H1 (cell line): Measurements from ENCODE around the gene SLC15A3. TPM values are rescaled to one million over a fixed set of nuclear protein-coding genes. Genes with fewer than 3 reads are reported as not detected.

Experiments
- CTCF ChIA-PET: fragments of 300-600 bp; sonication (Branson Sonifier 250); formaldehyde crosslinking; loops from one replicate; lab custom pipeline; 2021; ENCODE audit not compliant: partially characterized antibody; lab: Charles Lee
- POLR2A ChIA-PET: fragments of 300-600 bp; sonication (Branson Sonifier 250); formaldehyde crosslinking; loops from one replicate; lab custom pipeline; 2021; ENCODE audit warnings: inconsistent platforms; ENCODE audit not compliant: partially characterized antibody; lab: Charles Lee
- DNase-seq, 2 experiments: peaks; one replicate each; pipeline versions ENCODE4 v3.0.0 to v3.0.0-alpha.2; 2010 to 2022; ENCODE audit warnings: low spot score in 2 of 2, low read depth in 1 of 2, mixed read lengths in 1 of 2
- FAIRE-seq: peaks from 2 replicates; lab custom pipeline; 2011; peaks lifted over from hg19 to GRCh38; lab: Jason Lieb, UNC
- H2AFZ ChIP-seq: 2 replicates; pipeline ENCODE4 v1.8.1; 2012; ENCODE audit warnings: low read length, inconsistent platforms
- H2AK5ac ChIP-seq: 2 replicates; pipeline ENCODE4 v1.6.1; 2013; ENCODE audit warnings: low read depth, low read length
- H2BK120ac ChIP-seq: replicated peaks from 2 replicates; pipeline ENCODE3; 2013; ENCODE audit warnings: low read depth, low read length, inconsistent platforms
- H2BK12ac ChIP-seq: 2 replicates; pipeline ENCODE4 v1.6.1; 2013; ENCODE audit warnings: low read depth, low read length
- H2BK15ac ChIP-seq: 2 replicates; pipeline ENCODE4 v1.6.1; 2013; ENCODE audit warnings: low read length
- H2BK20ac ChIP-seq: 2 replicates; pipeline ENCODE4 v1.6.1; 2013; ENCODE audit warnings: low read length
- H2BK5ac ChIP-seq: 2 replicates; pipeline ENCODE4 v1.6.1; 2013; ENCODE audit warnings: low read depth, low read length
- H3K14ac ChIP-seq: 2 replicates; pipeline ENCODE4 v1.6.1; 2013; ENCODE audit warnings: inconsistent platforms; ENCODE audit not compliant: insufficient read length
- H3K18ac ChIP-seq: 2 replicates; pipeline ENCODE4 v1.6.1; 2013; ENCODE audit warnings: low read length; ENCODE audit errors: extremely low read depth
- H3K23ac ChIP-seq: 2 replicates; pipeline ENCODE4 v1.6.1; 2013; ENCODE audit warnings: inconsistent platforms; ENCODE audit not compliant: insufficient read length
- H3K23me2 ChIP-seq: 2 replicates; pipeline ENCODE4 v1.6.1; 2013; ENCODE audit warnings: low read depth, low read length
- H3K27ac ChIP-seq: 2 replicates; pipeline ENCODE4 v1.6.1; 2011; ENCODE audit warnings: low read depth, low read length, inconsistent platforms
- H3K27me3 ChIP-seq, 4 experiments: replicated peaks in 1 of 4; 1 replicate in 1 of 4; 2 replicates in 3 of 4; pipeline versions ENCODE4 v1.6.1 to v1.8.1; 2011 to 2013; ENCODE audit warnings: low read length in 3 of 4, mild to moderate bottlenecking in 3 of 4, inconsistent platforms in 2 of 4, mixed read lengths in 2 of 4, moderate library complexity in 1 of 4; ENCODE audit not compliant: control insufficient read depth in 3 of 4, insufficient read depth in 3 of 4; ENCODE audit errors: extremely low read depth in 1 of 4
- H3K36me3 ChIP-seq, 4 experiments: 2 replicates each; pipeline versions ENCODE4 v1.6.1 to v1.8.1; 2011 to 2013; ENCODE audit warnings: mild to moderate bottlenecking in 4 of 4, low read length in 3 of 4, moderate library complexity in 2 of 4, control low read depth in 1 of 4, inconsistent platforms in 1 of 4; ENCODE audit not compliant: insufficient read depth in 4 of 4, control insufficient read depth in 2 of 4
- H3K4ac ChIP-seq: replicated peaks from 2 replicates; pipeline ENCODE3; 2013; ENCODE audit warnings: low read length, low read depth, mixed read lengths, inconsistent platforms; ENCODE audit not compliant: insufficient read length
- H3K4me1 ChIP-seq, 4 experiments: replicated peaks in 1 of 4; 1 replicate in 1 of 4; 2 replicates in 3 of 4; pipeline versions ENCODE4 v1.6.1 to v1.8.1; 2011 to 2013; ENCODE audit warnings: low read length in 3 of 4, inconsistent platforms in 2 of 4, mixed read lengths in 1 of 4; ENCODE audit not compliant: insufficient read depth in 4 of 4, control insufficient read depth in 3 of 4
- H3K4me2 ChIP-seq, 2 experiments: 2 replicates each; pipeline versions ENCODE4 v1.6.1 to v1.8.1; 2011 to 2013; ENCODE audit warnings: low read depth in 2 of 2, low read length in 2 of 2, control low read depth in 1 of 2, inconsistent platforms in 1 of 2, mild to moderate bottlenecking in 1 of 2; ENCODE audit not compliant: insufficient read depth in 1 of 2
- H3K4me3 ChIP-seq, 4 experiments: fragments of 200-600, 300-600 bp in 1 of 4; sonication (generic), shearing (Covaris generic), sonication (Bioruptor Twin) in 1 of 4; 2 replicates each; pipeline versions ENCODE4 v1.5.1 to v1.8.1; 2011 to 2016; ENCODE audit warnings: low read length in 4 of 4, low read depth in 3 of 4, control low read depth in 2 of 4, inconsistent platforms in 2 of 4, mild to moderate bottlenecking in 2 of 4, mixed read lengths in 1 of 4, moderate library complexity in 1 of 4; ENCODE audit not compliant: insufficient read depth in 2 of 4; ENCODE audit errors: extremely low read depth in 1 of 4
- H3K56ac ChIP-seq: replicated peaks from 2 replicates; pipeline ENCODE3; 2013; ENCODE audit warnings: low read depth, mild to moderate bottlenecking, mixed read lengths, low read length, inconsistent platforms; ENCODE audit not compliant: insufficient read length
- H3K79me1 ChIP-seq: 2 replicates; pipeline ENCODE4 v1.6.1; 2013; ENCODE audit warnings: low read depth, low read length, control low read depth
- H3K79me2 ChIP-seq, 2 experiments: 2 replicates each; pipeline versions ENCODE4 v1.6.1 to v1.8.1; 2012 to 2013; ENCODE audit warnings: low read length in 2 of 2, mild to moderate bottlenecking in 2 of 2, inconsistent platforms in 1 of 2; ENCODE audit not compliant: insufficient read depth in 2 of 2, control insufficient read depth in 1 of 2
- H3K9ac ChIP-seq, 4 experiments: replicated peaks in 1 of 4; 1 replicate in 1 of 4; 2 replicates in 3 of 4; pipeline versions ENCODE4 v1.6.1 to v1.8.1; 2011 to 2013; ENCODE audit warnings: low read depth in 3 of 4, low read length in 3 of 4, control low read depth in 2 of 4, mild to moderate bottlenecking in 2 of 4, moderate library complexity in 2 of 4, inconsistent platforms in 1 of 4; ENCODE audit errors: extremely low read depth in 1 of 4
- H3K9me3 ChIP-seq, 2 experiments: 2 replicates each; pipeline versions ENCODE4 v1.6.1 to v1.8.1; 2012 to 2013; ENCODE audit warnings: mild to moderate bottlenecking in 2 of 2, moderate library complexity in 2 of 2, control low read depth in 1 of 2, inconsistent platforms in 1 of 2, low read depth in 1 of 2, low read length in 1 of 2, mixed read lengths in 1 of 2; ENCODE audit not compliant: insufficient read depth in 2 of 2
- H4K20me1 ChIP-seq, 2 experiments: replicated peaks in 1 of 2; 2 replicates each; pipeline versions ENCODE3 to v1.8.1; 2011 to 2013; ENCODE audit warnings: inconsistent platforms in 2 of 2, low read length in 2 of 2, mild to moderate bottlenecking in 1 of 2; ENCODE audit not compliant: insufficient read depth in 2 of 2, control insufficient read depth in 1 of 2
- H4K5ac ChIP-seq: 2 replicates; pipeline ENCODE4 v1.6.1; 2013; ENCODE audit warnings: low read length, low read depth, mixed read lengths, inconsistent platforms; ENCODE audit not compliant: insufficient read length
- H4K8ac ChIP-seq: 2 replicates; pipeline ENCODE4 v1.8.0; 2013; ENCODE audit warnings: mild to moderate bottlenecking, moderate library complexity, low read length, inconsistent platforms; ENCODE audit not compliant: insufficient read depth; ENCODE audit errors: extremely low read depth
- H4K91ac ChIP-seq: replicated peaks from 2 replicates; pipeline ENCODE3; 2013; ENCODE audit warnings: low read length, mixed read lengths, inconsistent platforms; ENCODE audit not compliant: insufficient read length
- JUN ChIP-seq: IDR thresholded peaks from 2 replicates; pipeline ENCODE4 v1.6.1; 2011; ENCODE audit warnings: low read depth, mild to moderate bottlenecking, improper control_type of control experiment, low read length
- POLR2AphosphoS5 ChIP-seq: IDR thresholded peaks from 2 replicates; pipeline ENCODE4 v1.6.1; 2011; ENCODE audit warnings: low read depth, low read length
- RNF2 ChIP-seq: fragments of 200-900, 300-1000 bp; sonication (generic); IDR thresholded peaks from 2 replicates; pipeline ENCODE4 v1.7.1; 2016; ENCODE audit warnings: borderline replicate concordance, low read depth, mild to moderate bottlenecking, antibody characterized with exemption, low read length; ENCODE audit not compliant: poor library complexity, severe bottlenecking; ENCODE audit errors: missing control alignments
- TEAD4 ChIP-seq: IDR thresholded peaks from 2 replicates; pipeline ENCODE4 v1.6.1; 2012; ENCODE audit warnings: low read depth, low read length, inconsistent platforms, mixed read lengths
- WGBS, 2 experiments: shearing (Covaris generic) in 1 of 2; methylation state at CpG; one replicate each; pipeline versions ENCODE4 v1.1.6 to v1.1.7; 2013 to 2015; ENCODE audit warnings: low lambda C conversion rate in 2 of 2, mixed read lengths in 2 of 2, inconsistent platforms in 1 of 2, low coverage in 1 of 2, missing lambda C conversion rate in 1 of 2; ENCODE audit not compliant: insufficient replicate concordance in 2 of 2, insufficient coverage in 1 of 2, insufficient read length in 1 of 2; ENCODE audit errors: extremely low coverage in 1 of 2, missing lambda C conversion rate in 1 of 2; 5-methylcytosine and 5-hydroxymethylcytosine counted together
- polyA plus RNA-seq, 7 experiments: library from polyadenylated mRNA; depleted of rRNA in 3 of 7; stranded (reverse) in 5 of 7; unstranded in 2 of 7; fragments of >200 nt in 5 of 7; fragments of 200-250 nt in 2 of 7; gene quantifications; 1 replicate in 5 of 7; 2 replicates in 1 of 7; 4 replicates in 1 of 7; pipeline versions ENCODE4 v1.2.1 to v1.2.3, GENCODE V29; 2011 to 2013; ENCODE audit warnings: missing spikeins in 2 of 7, mixed read lengths in 2 of 7
- total RNA-seq: library from RNA; stranded (reverse); fragmentation: NEBNext Ultra II Directional; extraction: Animal tissue kit (Norgen Biotek cat#: 25700); gene quantifications from 2 replicates; pipeline ENCODE4 v1.2.1, GENCODE V29; 2021

Gene SLC15A3
- total and polyA plus RNA-seq, 2 of the 8 experiments (the other 6 are each of a cell fraction or from before 2014, with no cell fraction given): 25.8 to 31.0 TPM

DNA sequence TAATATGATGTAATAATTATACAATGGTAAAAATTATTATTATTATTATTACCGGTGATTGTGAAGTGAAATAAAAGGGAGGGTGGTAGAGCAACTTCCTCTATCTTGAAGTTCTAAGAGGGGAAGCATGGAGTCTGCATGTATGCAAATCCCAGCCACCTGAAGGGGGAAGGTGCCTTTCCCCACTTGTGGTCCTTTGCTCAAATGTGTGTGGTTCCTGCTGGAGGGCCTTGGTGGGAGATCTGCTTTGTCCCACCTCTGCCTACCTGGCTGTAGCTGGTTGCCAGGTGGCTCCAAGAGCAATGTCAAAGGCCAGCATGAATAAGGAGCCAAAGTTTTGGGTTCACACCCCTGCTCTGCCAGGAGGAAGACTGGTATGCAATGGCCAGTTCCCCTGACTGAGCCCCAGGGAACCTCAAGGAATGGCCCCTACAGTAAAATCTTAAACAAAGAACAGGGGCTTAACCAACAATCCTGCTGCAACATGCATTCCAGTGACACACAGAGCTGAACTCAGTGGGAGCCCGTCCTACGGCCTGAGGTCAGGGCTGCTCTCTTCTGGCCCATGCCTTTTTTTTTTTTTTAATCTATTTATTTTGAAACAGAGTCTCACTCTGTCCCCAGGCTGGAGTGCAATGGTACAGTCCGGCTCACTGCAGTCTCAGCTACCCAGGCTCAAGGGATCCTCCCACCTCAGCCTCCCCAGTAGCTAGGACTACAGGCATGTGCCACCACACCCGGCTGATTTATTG, 19.2 kb downstream of the SLC15A3 start:
- H4K5ac ChIP-seq: peak overlapping the region; percentile 44
- no peak overlapping the region for H3K23ac ChIP-seq
- no peaks in the 10 kb centered on the region for H3K23me2 ChIP-seq
- H3K56ac ChIP-seq: no peak overlapping the region
- H2AK5ac ChIP-seq: no peak overlapping the region
- peak overlapping the region; percentile 25; the same call in 1 of the 2 replicates for H4K8ac ChIP-seq
- no peak overlapping the region for H2AFZ ChIP-seq
- H2BK5ac ChIP-seq: no peak overlapping the region
- H3K14ac ChIP-seq: no peak overlapping the region
- no peak overlapping the region for H4K91ac ChIP-seq
- H3K4me2 ChIP-seq: no peak overlapping the region
- H2BK20ac ChIP-seq: no peak overlapping the region
- H2BK12ac ChIP-seq: no peak overlapping the region
- ChIA-PET CTCF (interaction anchor here (1.0 to 3.4 kb wide), 8 partner anchors 10 to 36 kb away, joined by 3 to 20 read pairs (median 3); no protein-coding TSS in a partner anchor), POLR2A (interaction anchor here (1.0 to 2.1 kb wide), 3 partner anchors 8 to 27 kb away, joined by 4 to 5 read pairs (median 4); no protein-coding TSS in a partner anchor)
- no peak overlapping the region for H2BK15ac ChIP-seq
- H3K36me3 ChIP-seq: peaks cover 10 to 58% (median 27%) of the 10 kb centered on the region in 4 experiments; a peak in 7 of 8 replicates
- 82% methylated on average over 5 of the region's 5 CpGs; no CpG with 5 or more reads in 1 of the 2 experiments for WGBS, 2 experiments
- TF ChIP-seq TEAD4 (0 out of 2 replicates have a peak, but pooled peaks have one; percentile 40), POLR2AphosphoS5 (no peak), RNF2 (no peak), JUN (no peak)
- no peaks in the 10 kb centered on the region for H3K79me1 ChIP-seq
- H3K27me3 ChIP-seq: no peaks in the 10 kb centered on the region
- H3K4me1 ChIP-seq: peaks cover 0 to 3% (median 1%) of the 10 kb centered on the region in 4 experiments; a peak in 4 of 7 replicates
- H3K4ac ChIP-seq: no peak overlapping the region
- no peak overlapping the region for H3K4me3 ChIP-seq
- H3K79me2 ChIP-seq: no peaks in the 10 kb centered on the region
- H4K20me1 ChIP-seq: peaks cover 3 to 9% of the 10 kb centered on the region in 2 experiments
- no peak overlapping the region for H2BK120ac ChIP-seq
- peak overlapping the region in 1 of 4 experiments; percentile 27; a peak in 1 of 7 replicates for H3K9ac ChIP-seq
- 0 out of 2 replicates have a peak overlapping the region, but pooled peaks have one; percentile 38 for H3K27ac ChIP-seq
- no peaks in the 10 kb centered on the region for H3K9me3 ChIP-seq
- no peak for FAIRE-seq
- H3K18ac ChIP-seq: no peak overlapping the region
- DNase-seq: no peak
